GM23338 (cell line): ENCODE data around the gene KLHL7. TPM values are rescaled to one million over a fixed set of nuclear protein-coding genes. Genes with fewer than 3 reads are reported as not detected.

ENCODE experiments used
- ATAC-seq: fragments of 200-7000 bp; cut with Tn5 transposase; 3 replicates; pipeline ENCODE4 v1.9.1; 2020
- DNase-seq: peaks from one replicate; pipeline ENCODE4 v3.0.0-alpha.2; 2015; ENCODE audit warnings: low spot score
- H2AFZ ChIP-seq: fragments of 200-600 bp; sonication (generic); 2 replicates; pipeline ENCODE4 v1.8.0; 2016; ENCODE audit warnings: antibody characterized with exemption, mild to moderate bottlenecking, moderate library complexity
- H3F3A ChIP-seq: fragments of 200-600 bp; sonication (generic); replicated peaks from 2 replicates; pipeline ENCODE4 v1.8.0; 2017; ENCODE audit warnings: antibody characterized with exemption, mixed run types, low read depth
- H3K27ac ChIP-seq: fragments of 200-600 bp; sonication (generic); 2 replicates; pipeline ENCODE4 v1.6.1; 2016; ENCODE audit warnings: low read depth
- H3K27me3 ChIP-seq: fragments of 200-600 bp; sonication (generic); 2 replicates; pipeline ENCODE4 v1.8.0; 2016; ENCODE audit warnings: mild to moderate bottlenecking, mixed run types, moderate library complexity; ENCODE audit not compliant: insufficient read depth
- H3K36me3 ChIP-seq: fragments of 200-600 bp; sonication (generic); 2 replicates; pipeline ENCODE4 v1.8.0; 2016; ENCODE audit warnings: mild to moderate bottlenecking; ENCODE audit not compliant: insufficient read depth
- H3K4me1 ChIP-seq: fragments of 200-600 bp; sonication (generic); 2 replicates; pipeline ENCODE4 v1.8.0; 2016; ENCODE audit warnings: mild to moderate bottlenecking, moderate library complexity; ENCODE audit not compliant: insufficient read depth
- H3K4me2 ChIP-seq: fragments of 200-600 bp; sonication (generic); 2 replicates; pipeline ENCODE4 v1.7.1; 2017; ENCODE audit warnings: mixed run types
- H3K4me3 ChIP-seq: fragments of 200-600 bp; sonication (generic); 2 replicates; pipeline ENCODE4 v1.6.1; 2016; ENCODE audit warnings: mixed run types
- H3K79me2 ChIP-seq: fragments of 200-600 bp; sonication (generic); replicated peaks from 2 replicates; pipeline ENCODE4 v1.8.0; 2017; ENCODE audit warnings: mild to moderate bottlenecking; ENCODE audit not compliant: insufficient read depth
- H3K9me2 ChIP-seq: fragments of 200-600 bp; sonication (generic); 2 replicates; pipeline ENCODE4 v1.8.0; 2017; ENCODE audit not compliant: insufficient read depth
- H4K20me1 ChIP-seq: fragments of 200-600 bp; sonication (generic); replicated peaks from 2 replicates; pipeline ENCODE4 v1.8.0; 2017; ENCODE audit warnings: mild to moderate bottlenecking; ENCODE audit not compliant: insufficient read depth
- H3K27ac Mint-ChIP-seq: 2 replicates; pipeline ENCODE4 v1.8.0; 2020; ENCODE audit warnings: inconsistent platforms, mild to moderate bottlenecking, moderate library complexity, mixed read lengths
- H3K27me3 Mint-ChIP-seq: 3 replicates; pipeline ENCODE4 v1.8.0; 2022; ENCODE audit warnings: low read depth, mild to moderate bottlenecking, moderate library complexity, mixed read lengths, inconsistent platforms; ENCODE audit not compliant: insufficient read depth, poor library complexity
- H3K36me3 Mint-ChIP-seq: 3 replicates; pipeline ENCODE4 v1.8.0; 2021; ENCODE audit warnings: low read depth, mild to moderate bottlenecking, inconsistent platforms, moderate library complexity, mixed read lengths
- H3K4me1 Mint-ChIP-seq: 3 replicates; pipeline ENCODE4 v1.8.0; 2020; ENCODE audit warnings: mild to moderate bottlenecking, inconsistent platforms, mixed read lengths
- H3K4me3 Mint-ChIP-seq: 3 replicates; pipeline ENCODE4 v1.8.0; 2021; ENCODE audit warnings: moderate library complexity, mild to moderate bottlenecking, inconsistent platforms, mixed read lengths
- H3K9me3 Mint-ChIP-seq: 3 replicates; pipeline ENCODE4 v1.8.0; 2020; ENCODE audit warnings: moderate library complexity, mild to moderate bottlenecking, inconsistent platforms, mixed read lengths
- CREB1 ChIP-seq: fragments of 250-450 bp; sonication (Bioruptor Pico); IDR thresholded peaks from 2 replicates; pipeline ENCODE4 v1.5.0; 2020; ENCODE audit warnings: low read depth, mild to moderate bottlenecking, moderate library complexity
- CTCF ChIP-seq, 2 experiments: fragments of 200-600 bp in 1 of 2; sonication (generic) in 1 of 2; conservative IDR thresholded peaks; 2 replicates each; pipeline versions ENCODE4 v1.5.1 to v1.6.1; 2016 to 2017; ENCODE audit warnings: antibody characterized with exemption in 2 of 2, low read depth in 2 of 2, mild to moderate bottlenecking in 2 of 2, moderate library complexity in 1 of 2
- ZNF114 ChIP-seq: fragments of 250-450 bp; sonication (Bioruptor Pico); IDR thresholded peaks from 2 replicates; pipeline ENCODE4 v1.5.0; 2020; ENCODE audit warnings: mild to moderate bottlenecking, moderate library complexity
- polyA plus RNA-seq: library from polyadenylated mRNA; unstranded; fragments of >200 nt; fragmentation: Nextera tagmentation; extraction: Ambion mirVana; gene quantifications from 2 replicates; pipeline ENCODE4 v1.2.1, GENCODE V29; 2016
- total RNA-seq: library from RNA; depleted of rRNA; stranded (reverse); fragments of >200 nt; shearing (Covaris generic); gene quantifications from 2 replicates; pipeline ENCODE4 v1.2.3, GENCODE V29; 2014
- TF ChIP-seq, protein P1 (sequence below): fragments of 250-450 bp; sonication (Bioruptor Pico); IDR thresholded peaks from 2 replicates; pipeline ENCODE4 v1.5.0; 2020; ENCODE audit warnings: mild to moderate bottlenecking, moderate library complexity

KLHL7 gene
- total and polyA plus RNA-seq, 2 experiments from 2014 or later, result 92.5 to 119 TPM

DNA sequence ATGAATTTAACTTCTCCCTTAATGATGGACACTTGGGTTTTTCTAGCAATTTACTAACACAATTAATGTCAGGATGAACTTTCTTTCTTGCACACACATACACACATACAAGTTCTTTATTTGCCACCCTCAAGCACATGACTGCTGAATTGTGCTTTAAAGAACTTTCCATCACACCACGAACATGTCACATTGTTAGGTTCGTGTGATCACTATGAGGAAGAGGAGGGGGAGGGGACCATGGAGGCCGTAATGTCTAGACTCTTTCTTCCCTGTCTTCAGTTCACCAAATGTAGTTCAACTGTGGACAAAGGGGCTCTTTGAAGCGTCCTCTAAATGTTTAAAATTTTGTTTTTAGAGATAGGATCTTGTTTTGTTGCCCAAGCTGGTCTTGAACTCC is 107.3 kb downstream of the KLHL7 start (continued):
- TF ChIP-seq, protein P1, sequence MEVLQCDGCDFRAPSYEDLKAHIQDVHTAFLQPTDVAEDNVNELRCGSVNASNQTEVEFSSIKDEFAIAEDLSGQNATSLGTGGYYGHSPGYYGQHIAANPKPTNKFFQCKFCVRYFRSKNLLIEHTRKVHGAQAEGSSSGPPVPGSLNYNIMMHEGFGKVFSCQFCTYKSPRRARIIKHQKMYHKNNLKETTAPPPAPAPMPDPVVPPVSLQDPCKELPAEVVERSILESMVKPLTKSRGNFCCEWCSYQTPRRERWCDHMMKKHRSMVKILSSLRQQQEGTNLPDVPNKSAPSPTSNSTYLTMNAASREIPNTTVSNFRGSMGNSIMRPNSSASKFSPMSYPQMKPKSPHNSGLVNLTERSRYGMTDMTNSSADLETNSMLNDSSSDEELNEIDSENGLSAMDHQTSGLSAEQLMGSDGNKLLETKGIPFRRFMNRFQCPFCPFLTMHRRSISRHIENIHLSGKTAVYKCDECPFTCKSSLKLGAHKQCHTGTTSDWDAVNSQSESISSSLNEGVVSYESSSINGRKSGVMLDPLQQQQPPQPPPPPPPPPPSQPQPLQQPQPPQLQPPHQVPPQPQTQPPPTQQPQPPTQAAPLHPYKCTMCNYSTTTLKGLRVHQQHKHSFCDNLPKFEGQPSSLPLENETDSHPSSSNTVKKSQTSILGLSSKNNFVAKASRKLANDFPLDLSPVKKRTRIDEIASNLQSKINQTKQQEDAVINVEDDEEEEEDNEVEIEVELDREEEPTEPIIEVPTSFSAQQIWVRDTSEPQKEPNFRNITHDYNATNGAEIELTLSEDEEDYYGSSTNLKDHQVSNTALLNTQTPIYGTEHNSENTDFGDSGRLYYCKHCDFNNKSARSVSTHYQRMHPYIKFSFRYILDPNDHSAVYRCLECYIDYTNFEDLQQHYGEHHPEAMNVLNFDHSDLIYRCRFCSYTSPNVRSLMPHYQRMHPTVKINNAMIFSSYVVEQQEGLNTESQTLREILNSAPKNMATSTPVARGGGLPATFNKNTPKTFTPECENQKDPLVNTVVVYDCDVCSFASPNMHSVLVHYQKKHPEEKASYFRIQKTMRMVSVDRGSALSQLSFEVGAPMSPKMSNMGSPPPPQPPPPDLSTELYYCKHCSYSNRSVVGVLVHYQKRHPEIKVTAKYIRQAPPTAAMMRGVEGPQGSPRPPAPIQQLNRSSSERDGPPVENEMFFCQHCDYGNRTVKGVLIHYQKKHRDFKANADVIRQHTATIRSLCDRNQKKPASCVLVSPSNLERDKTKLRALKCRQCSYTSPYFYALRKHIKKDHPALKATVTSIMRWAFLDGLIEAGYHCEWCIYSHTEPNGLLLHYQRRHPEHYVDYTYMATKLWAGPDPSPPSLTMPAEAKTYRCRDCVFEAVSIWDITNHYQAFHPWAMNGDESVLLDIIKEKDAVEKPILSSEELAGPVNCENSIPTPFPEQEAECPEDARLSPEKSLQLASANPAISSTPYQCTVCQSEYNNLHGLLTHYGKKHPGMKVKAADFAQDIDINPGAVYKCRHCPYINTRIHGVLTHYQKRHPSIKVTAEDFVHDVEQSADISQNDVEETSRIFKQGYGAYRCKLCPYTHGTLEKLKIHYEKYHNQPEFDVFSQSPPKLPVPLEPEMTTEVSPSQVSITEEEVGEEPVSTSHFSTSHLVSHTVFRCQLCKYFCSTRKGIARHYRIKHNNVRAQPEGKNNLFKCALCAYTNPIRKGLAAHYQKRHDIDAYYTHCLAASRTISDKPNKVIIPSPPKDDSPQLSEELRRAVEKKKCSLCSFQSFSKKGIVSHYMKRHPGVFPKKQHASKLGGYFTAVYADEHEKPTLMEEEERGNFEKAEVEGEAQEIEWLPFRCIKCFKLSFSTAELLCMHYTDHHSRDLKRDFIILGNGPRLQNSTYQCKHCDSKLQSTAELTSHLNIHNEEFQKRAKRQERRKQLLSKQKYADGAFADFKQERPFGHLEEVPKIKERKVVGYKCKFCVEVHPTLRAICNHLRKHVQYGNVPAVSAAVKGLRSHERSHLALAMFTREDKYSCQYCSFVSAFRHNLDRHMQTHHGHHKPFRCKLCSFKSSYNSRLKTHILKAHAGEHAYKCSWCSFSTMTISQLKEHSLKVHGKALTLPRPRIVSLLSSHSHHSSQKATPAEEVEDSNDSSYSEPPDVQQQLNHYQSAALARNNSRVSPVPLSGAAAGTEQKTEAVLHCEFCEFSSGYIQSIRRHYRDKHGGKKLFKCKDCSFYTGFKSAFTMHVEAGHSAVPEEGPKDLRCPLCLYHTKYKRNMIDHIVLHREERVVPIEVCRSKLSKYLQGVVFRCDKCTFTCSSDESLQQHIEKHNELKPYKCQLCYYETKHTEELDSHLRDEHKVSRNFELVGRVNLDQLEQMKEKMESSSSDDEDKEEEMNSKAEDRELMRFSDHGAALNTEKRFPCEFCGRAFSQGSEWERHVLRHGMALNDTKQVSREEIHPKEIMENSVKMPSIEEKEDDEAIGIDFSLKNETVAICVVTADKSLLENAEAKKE (CRISPR knock-in tag), result no peak

DNA sequence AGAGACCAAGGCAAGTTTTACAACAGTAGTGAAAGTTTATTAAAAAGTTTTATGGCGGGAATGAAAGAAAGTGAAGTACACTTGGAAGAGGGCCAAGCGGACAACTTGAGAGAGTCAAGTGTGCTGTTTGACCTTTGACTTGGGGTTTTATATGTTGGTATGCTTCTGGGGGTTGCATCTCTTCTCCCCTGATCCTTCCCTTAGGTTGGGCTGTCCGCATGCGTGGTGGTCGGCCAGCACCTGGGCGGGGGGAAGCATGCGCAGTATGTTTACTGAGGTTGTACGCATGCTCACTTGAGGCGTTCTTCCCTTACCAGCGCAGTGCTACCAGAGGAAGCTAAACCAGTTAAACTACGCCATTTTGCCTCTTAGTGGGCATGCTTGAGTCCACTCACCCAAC is 108.2 kb downstream of the KLHL7 start:
- Mint-ChIP-seq H3K36me3 (no peaks in the 10 kb centered on the region), H3K9me3 (no peaks in the 10 kb centered on the region), H3K27me3 (peaks cover 5% of the 10 kb centered on the region), H3K4me1 (peaks cover 13% of the 10 kb centered on the region; the same call in 2 of the 3 replicates), H3K27ac (no peak overlapping the region), H3K4me3 (no peak overlapping the region)
- Histone ChIP-seq H3K27ac (no peak overlapping the region), H2AFZ (peak overlapping the region; percentile 11; the same call in 1 of the 2 replicates), H3K79me2 (no peaks in the 10 kb centered on the region), H3K27me3 (no peaks in the 10 kb centered on the region), H3K4me2 (no peak overlapping the region), H3F3A (no peaks in the 10 kb centered on the region), H3K9me2 (0 out of 2 replicates have a peak, but pooled peaks cover 4% of the 10 kb centered on the region), H3K4me1 (peaks cover 8% of the 10 kb centered on the region; the same call in 1 of the 2 replicates), H4K20me1 (no peaks in the 10 kb centered on the region), H3K36me3 (no peaks in the 10 kb centered on the region), H3K4me3 (no peak overlapping the region)
- ATAC-seq (no peak), DNase-seq (no peak)
- TF ChIP-seq CREB1 (CRISPR knock-in tag) (no peak), CTCF (conservative IDR thresholded peaks at IDR 0.05; ENCODE audit: low read depth in 2 of 2) (no peak), ZNF114 (no peak)
- TF ChIP-seq, protein P1 (CRISPR knock-in tag), result no peak
